Fibroblast of mammary gland (primary cell): ENCODE measurements around the gene ABCC5.

Experiments used
- DNase-seq: peaks from one replicate; pipeline ENCODE4 v3.0.0-alpha.2; 2010; ENCODE audit warnings: low read depth
- H3K4me3 ChIP-seq: 2 replicates; pipeline ENCODE4 v1.5.1; 2011; ENCODE audit warnings: low read depth, mild to moderate bottlenecking, low read length, moderate library complexity; ENCODE audit not compliant: control insufficient read depth
- TF ChIP-seq, protein P1 (sequence below): conservative IDR thresholded peaks from 2 replicates; pipeline ENCODE4 v1.5.1; 2011; ENCODE audit warnings: low read depth, low read length, inconsistent platforms; ENCODE audit not compliant: control insufficient read depth, insufficient read depth

The ABCC5 gene

GRCh38 chr3:183896610-183897009, 121.1 kb downstream of the ABCC5 start:
- TF ChIP-seq, protein P1, sequence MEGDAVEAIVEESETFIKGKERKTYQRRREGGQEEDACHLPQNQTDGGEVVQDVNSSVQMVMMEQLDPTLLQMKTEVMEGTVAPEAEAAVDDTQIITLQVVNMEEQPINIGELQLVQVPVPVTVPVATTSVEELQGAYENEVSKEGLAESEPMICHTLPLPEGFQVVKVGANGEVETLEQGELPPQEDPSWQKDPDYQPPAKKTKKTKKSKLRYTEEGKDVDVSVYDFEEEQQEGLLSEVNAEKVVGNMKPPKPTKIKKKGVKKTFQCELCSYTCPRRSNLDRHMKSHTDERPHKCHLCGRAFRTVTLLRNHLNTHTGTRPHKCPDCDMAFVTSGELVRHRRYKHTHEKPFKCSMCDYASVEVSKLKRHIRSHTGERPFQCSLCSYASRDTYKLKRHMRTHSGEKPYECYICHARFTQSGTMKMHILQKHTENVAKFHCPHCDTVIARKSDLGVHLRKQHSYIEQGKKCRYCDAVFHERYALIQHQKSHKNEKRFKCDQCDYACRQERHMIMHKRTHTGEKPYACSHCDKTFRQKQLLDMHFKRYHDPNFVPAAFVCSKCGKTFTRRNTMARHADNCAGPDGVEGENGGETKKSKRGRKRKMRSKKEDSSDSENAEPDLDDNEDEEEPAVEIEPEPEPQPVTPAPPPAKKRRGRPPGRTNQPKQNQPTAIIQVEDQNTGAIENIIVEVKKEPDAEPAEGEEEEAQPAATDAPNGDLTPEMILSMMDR, result no peak
- no peak overlapping the region for H3K4me3 ChIP-seq
- no peak for DNase-seq

DNA sequence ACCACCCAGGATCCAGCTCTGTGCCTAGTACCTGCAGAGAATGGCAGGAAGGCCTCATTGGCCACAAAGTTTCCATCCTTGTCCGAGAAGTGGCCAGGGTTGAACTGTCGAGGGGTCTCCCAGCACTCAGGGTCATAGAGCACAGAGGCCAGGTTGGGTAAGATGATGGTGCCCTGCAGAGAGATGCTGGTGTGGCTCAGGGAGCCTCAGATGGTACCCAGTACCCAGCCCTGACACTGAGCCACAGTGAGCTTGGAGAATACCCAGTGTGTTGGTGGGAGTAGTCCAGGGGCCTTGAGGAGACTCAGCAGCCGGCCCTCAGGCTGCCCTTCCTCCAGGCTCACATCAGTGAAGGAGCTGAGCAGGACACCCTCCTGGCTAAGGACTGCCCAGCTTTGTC, 121.5 kb downstream of the ABCC5 start:
- TF ChIP-seq, protein P1, result no peak
- no peak overlapping the region for H3K4me3 ChIP-seq
- no peak for DNase-seq

GRCh38 chr3:183895774-183896173, 121.9 kb downstream of the ABCC5 start:
- H3K4me3 ChIP-seq, result no peak overlapping the region
- DNase-seq, result no peak
- TF ChIP-seq, protein P1, result no peak

DNA sequence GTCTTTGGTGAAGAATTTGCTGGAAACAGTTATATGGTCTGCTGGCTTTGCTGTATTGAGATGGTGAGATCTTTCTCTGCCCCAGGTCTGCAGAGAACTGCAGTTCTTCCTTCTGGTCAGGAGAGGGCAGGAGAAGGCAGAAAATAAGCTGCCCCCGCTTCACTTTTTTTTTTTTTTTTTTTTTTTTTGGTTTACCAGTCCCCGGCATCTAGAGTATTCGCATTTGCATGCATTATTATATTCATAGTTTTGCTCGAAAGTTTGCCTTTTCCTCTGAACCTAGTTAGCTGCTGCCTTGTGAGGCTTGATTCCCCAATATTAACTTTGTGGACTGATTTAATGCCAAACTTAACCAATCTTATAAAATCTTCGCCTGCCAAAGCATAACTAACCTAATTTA, 122.4 kb downstream of the ABCC5 start:
- peak; percentile 58 for DNase-seq
- TF ChIP-seq, protein P1, result peak; percentile 85
- H3K4me3 ChIP-seq, result no peak overlapping the region

- TF ChIP-seq, protein P1, result no peak
- no peak overlapping the region for H3K4me3 ChIP-seq
- no peak for DNase-seq
Observed at GRCh38 chr3:183892610-183893214, 125.0 kb downstream of the ABCC5 start.

- no peak overlapping the region for H3K4me3 ChIP-seq
- no peak for DNase-seq
- TF ChIP-seq, protein P1, result no peak
Observed at GRCh38 chr3:183885766-183886165, 131.9 kb downstream of the ABCC5 start.
